Heart left ventricle (tissue), 16 donors: Measurements from ENCODE around the gene KCP. TPM values are rescaled to one million over a fixed set of nuclear protein-coding genes. Genes with fewer than 3 reads are reported as not detected.
A peak's percentile ranks its signal among the peaks of the same experiment; 100 is the strongest.

Experiments
- ATAC-seq, 4 donors: fragments of 200-7000 bp; cut with Tn5 transposase; one replicate each; pipeline ENCODE4 v1.9.1; 2020 to 2022; ENCODE audit warnings: moderate library complexity in 4 of 4, mild to moderate bottlenecking in 3 of 4, moderate number of reproducible peaks in 1 of 4
- DNase-seq, 5 donors: peaks; one replicate each; pipeline ENCODE4 v3.0.0-alpha.2; 2020
- H3K27ac ChIP-seq, 12 donors: fragments of 200-600 bp; sonication (generic) in 4 of 12; one replicate each; pipeline versions ENCODE4 v1.5.0 to v1.8.0; 2016 to 2022; ENCODE audit warnings: mild to moderate bottlenecking in 2 of 12
- H3K27me3 ChIP-seq, 9 donors: fragments of 200-600 bp; sonication (generic) in 2 of 9; one replicate each; pipeline versions ENCODE4 v1.5.1 to v1.8.0; 2016 to 2022; ENCODE audit warnings: mild to moderate bottlenecking in 3 of 9
- H3K36me3 ChIP-seq, 9 donors: fragments of 200-600 bp; sonication (generic) in 2 of 9; one replicate each; pipeline versions ENCODE4 v1.5.0 to v1.8.0; 2018 to 2022; ENCODE audit warnings: mild to moderate bottlenecking in 2 of 9
- H3K4me1 ChIP-seq, 12 donors: fragments of 200-600 bp; sonication (generic) in 4 of 12; one replicate each; pipeline versions ENCODE4 v1.5.0 to v1.8.0; 2016 to 2022; ENCODE audit warnings: mild to moderate bottlenecking in 3 of 12
- H3K4me3 ChIP-seq, 12 donors: fragments of 200-600 bp; sonication (generic) in 4 of 12; one replicate each; pipeline versions ENCODE4 v1.5.0 to v1.8.0; 2017 to 2022; ENCODE audit warnings: mild to moderate bottlenecking in 9 of 12, moderate library complexity in 4 of 12
- H3K9me3 ChIP-seq, 12 donors: fragments of 200-600 bp; sonication (generic) in 4 of 12; one replicate each; pipeline versions ENCODE4 v1.5.0 to v1.8.0; 2016 to 2022; ENCODE audit warnings: mild to moderate bottlenecking in 1 of 12
- POLR2A ChIP-seq, 2 donors: fragments of 450-650 bp; IDR thresholded peaks; one replicate each; pipeline ENCODE4 v1.6.1; 2017; ENCODE audit warnings: antibody characterized with exemption in 2 of 2, mild to moderate bottlenecking in 2 of 2, moderate library complexity in 2 of 2
- WGBS, 4 donors: extraction: QIAGEN DNeasy Blood & Tissue Kit in 2 of 4; methylation state at CpG; one replicate each; pipeline versions ENCODE4 v1.1.5 to v1.1.7; 2013 to 2018; 5-methylcytosine and 5-hydroxymethylcytosine counted together
- intact Hi-C, 10 donors: fragments of 100-400 bp; cut with DNase I; formaldehyde crosslinking; loops; one replicate each; pipeline versions ENCODE4 v1.11.1 to v1.14.2; 2022
- polyA plus RNA-seq, 2 donors: library from polyadenylated mRNA; stranded (reverse); fragments of 200-250 nt; gene quantifications; one replicate each; pipeline ENCODE4 v1.2.3, GENCODE V29; 2013
- total RNA-seq, 9 donors: library from RNA; depleted of rRNA in 2 of 9; stranded (reverse); fragments of >200 nt in 2 of 9; fragmentation: NEBNext Ultra II Directional in 3 of 9; extraction: Animal tissue kit (Norgen Biotek cat#: 25700) in 3 of 9; gene quantifications; one replicate each; pipeline versions ENCODE4 v1.1.0 to v1.2.4, GENCODE V29; 2016 to 2023
- TF ChIP-seq, protein P1 (sequence below), 12 donors: fragments of 200-600 bp; sonication (generic) in 4 of 12; IDR thresholded peaks; one replicate each; pipeline versions ENCODE4 v1.5.0 to v1.8.0; 2018 to 2022; ENCODE audit warnings: antibody characterized with exemption in 12 of 12, mild to moderate bottlenecking in 5 of 12
- donor health status: ischemic (EF 13 %, LVEDD 7.1; RV severe dilation, severe dysfunction).
- donor health status: healthy with polysubstance abuse.
- donor health status: DM: no; HTN: yes; CAD: no.
- donor health status: DM: no; HTN: no; CAD: no.
- donor health status: ischemic (EF 25% LVEDD 6.9; RV normal size, moderate dysfunction).
- donor health status: ischemic (EF 25% LVEDD 5.7; RV mildly dilated, moderate dysfunction).
- donor health status: healthy.
- donor health status: DM: yes; HTN: yes; CAD: no.
- donor health status: ischemic (EF 35%, LVEDD 5.7; RV mildly dilated, moderate dysfunction).
- donor health status: nonischemic (EF 11% LVEDD 7.7; RV severe dilation, severe dysfunction).
- donor health status: DM: yes; HTN: yes; CAD: no.
- donor health status: PGD.
- donor health status: ischemic (EF 29% LVEDD 5.4; RV normal size, mild dysfunction).
- donor health status: nonischemic (EF 23%, LVEDD 6.1; RV moderate dilation, normal function).

Gene KCP
- total and polyA plus RNA-seq, 11 donors, result 0.14 to 1.3 (median 0.29) TPM; not detected in 1

DNA sequence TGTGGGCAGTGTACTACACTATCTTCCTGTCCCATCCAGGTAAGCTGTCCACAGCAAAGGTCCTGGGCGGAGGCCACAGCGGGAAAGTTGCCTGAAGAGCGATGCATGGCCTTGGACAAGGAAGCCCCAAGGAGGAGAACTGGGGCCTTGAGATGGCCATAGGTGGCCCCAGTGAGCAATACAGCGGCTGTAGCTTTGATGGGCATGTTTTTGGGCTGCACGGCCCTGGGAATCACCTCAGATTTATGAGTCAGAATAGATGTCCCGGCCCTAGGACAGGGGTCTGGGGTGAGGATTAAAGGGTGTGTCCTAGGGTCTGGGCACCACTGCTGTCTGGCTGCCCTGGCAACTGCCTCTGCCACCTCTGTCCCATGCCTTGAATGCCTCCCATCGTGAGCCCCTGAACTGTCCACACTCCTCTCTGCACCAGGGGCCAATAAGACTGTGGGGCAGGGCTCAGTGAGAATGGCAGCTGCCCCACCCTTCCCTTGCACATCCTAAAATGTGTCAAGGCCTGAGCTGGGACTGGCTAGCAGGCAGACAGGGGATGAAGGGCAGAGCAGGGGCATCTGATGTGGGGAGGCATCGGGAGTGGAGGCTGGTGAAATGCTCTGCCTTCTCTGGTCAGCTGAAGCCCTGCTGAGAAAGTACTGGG lies 17.8 kb upstream of the KCP start:
- H3K4me1 ChIP-seq, result peaks cover 0 to 9% (median 0%) of the 10 kb centered on the region in 12 donors
- no peak overlapping the region for H3K4me3 ChIP-seq
- DNase-seq, result peak in 1 of 5 donors; percentile 9
- no peaks in the 10 kb centered on the region for H3K36me3 ChIP-seq
- no peak overlapping the region for H3K27ac ChIP-seq
- H3K9me3 ChIP-seq, result no peaks in the 10 kb centered on the region
- ATAC-seq, result no peak
- intact Hi-C loops, result no loop called here
- peaks cover 0 to 41% (median 1%) of the 10 kb centered on the region in 9 donors for H3K27me3 ChIP-seq
- WGBS, 4 donors, result 92 to 96% (median 96%) methylated on average over 5 to 8 of the region's 8 CpGs
- TF ChIP-seq, protein P1, sequence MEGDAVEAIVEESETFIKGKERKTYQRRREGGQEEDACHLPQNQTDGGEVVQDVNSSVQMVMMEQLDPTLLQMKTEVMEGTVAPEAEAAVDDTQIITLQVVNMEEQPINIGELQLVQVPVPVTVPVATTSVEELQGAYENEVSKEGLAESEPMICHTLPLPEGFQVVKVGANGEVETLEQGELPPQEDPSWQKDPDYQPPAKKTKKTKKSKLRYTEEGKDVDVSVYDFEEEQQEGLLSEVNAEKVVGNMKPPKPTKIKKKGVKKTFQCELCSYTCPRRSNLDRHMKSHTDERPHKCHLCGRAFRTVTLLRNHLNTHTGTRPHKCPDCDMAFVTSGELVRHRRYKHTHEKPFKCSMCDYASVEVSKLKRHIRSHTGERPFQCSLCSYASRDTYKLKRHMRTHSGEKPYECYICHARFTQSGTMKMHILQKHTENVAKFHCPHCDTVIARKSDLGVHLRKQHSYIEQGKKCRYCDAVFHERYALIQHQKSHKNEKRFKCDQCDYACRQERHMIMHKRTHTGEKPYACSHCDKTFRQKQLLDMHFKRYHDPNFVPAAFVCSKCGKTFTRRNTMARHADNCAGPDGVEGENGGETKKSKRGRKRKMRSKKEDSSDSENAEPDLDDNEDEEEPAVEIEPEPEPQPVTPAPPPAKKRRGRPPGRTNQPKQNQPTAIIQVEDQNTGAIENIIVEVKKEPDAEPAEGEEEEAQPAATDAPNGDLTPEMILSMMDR (IDR thresholded peaks at IDR 0.05), result no peak
- TF ChIP-seq POLR2A (IDR thresholded peaks at IDR 0.05), result no peak

DNA sequence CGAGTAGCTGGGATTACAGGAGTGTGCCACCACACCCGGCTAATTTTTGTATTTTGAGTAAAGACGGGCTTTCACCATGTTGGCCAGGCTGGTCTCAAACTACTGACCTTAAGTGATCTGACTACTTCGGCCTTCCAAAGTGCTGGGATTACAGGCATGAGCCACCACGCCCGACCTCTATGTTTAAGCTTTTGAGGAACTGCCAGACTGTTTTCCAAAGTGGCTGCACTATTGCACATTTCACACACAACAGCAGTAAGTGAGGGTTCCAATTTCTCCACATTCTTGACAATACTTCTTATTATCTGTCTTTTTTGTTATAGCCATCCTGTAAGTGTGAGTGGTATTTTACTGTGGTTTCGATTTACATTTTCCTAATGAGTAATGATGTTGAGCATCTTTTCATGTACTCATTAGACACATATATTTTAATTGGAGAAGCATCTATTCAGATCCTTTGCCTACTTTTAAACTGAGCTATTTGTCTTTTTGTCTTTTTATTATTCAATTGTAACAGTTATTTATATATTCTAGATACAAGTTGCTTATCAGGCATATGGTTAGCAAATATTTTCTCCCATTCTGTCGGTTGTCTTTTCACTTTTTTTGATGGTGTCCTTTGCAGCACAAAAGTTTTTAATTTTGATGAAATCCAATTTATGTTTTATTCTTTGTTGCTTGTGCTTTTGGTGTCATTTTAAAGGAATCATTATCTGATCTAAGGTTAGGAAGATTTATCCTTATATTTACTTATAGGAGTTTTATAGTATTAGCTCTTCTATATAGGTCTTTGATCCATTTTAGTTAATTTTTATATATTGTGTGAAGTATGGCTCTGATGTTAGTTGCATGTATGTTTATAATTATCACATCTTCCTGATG lies 14.4 kb upstream of the KCP start:
- DNase-seq (no peak), ATAC-seq (no peak)
- intact Hi-C loops, result no loop called here
- TF ChIP-seq, protein P1 (IDR thresholded peaks at IDR 0.05), result no peak
- TF ChIP-seq POLR2A (IDR thresholded peaks at IDR 0.05), result no peak
- Histone ChIP-seq H3K4me1 (no peaks in the 10 kb centered on the region), H3K27me3 (peaks cover 2 to 57% (median 14%) of the 10 kb centered on the region in 9 donors), H3K36me3 (no peaks in the 10 kb centered on the region), H3K4me3 (no peak overlapping the region), H3K9me3 (no peaks in the 10 kb centered on the region), H3K27ac (no peak overlapping the region)
- WGBS, 4 donors, result 80 to 89% (median 84%) methylated on average over 8 of the region's 8 CpGs

DNA sequence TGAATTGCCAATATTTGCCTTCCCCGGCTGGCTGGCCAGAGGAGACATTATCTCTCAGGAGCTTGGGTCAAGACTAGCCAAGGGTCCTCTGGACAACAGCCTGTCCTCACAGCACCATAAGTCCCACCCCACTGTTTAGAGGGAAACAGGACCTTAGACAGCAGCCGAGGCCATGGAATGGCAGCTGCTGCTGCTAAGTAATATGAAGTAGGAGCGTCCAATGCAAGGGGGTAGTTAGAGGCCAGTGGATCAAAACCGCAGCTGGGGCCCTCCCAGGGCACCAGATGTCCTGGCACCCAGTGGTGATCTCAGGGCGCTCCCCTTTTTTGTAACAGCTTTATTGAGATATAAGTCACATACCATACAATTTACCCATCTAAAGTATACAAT lies 12.9 kb upstream of the KCP start:
- H3K4me1 ChIP-seq, result no peaks in the 10 kb centered on the region
- no peak for DNase-seq
- H3K36me3 ChIP-seq, result no peaks in the 10 kb centered on the region
- intact Hi-C loops, result no loop called here
- H3K9me3 ChIP-seq, result no peaks in the 10 kb centered on the region
- H3K27ac ChIP-seq, result no peak overlapping the region
- H3K27me3 ChIP-seq, result peaks cover 2 to 44% (median 14%) of the 10 kb centered on the region in 9 donors
- WGBS, 4 donors, result 70 to 85% (median 75%) methylated on average over 4 to 5 of the region's 5 CpGs
- TF ChIP-seq, protein P1 (IDR thresholded peaks at IDR 0.05), result no peak
- TF ChIP-seq POLR2A (IDR thresholded peaks at IDR 0.05), result no peak
- no peak overlapping the region for H3K4me3 ChIP-seq
- ATAC-seq, result no peak
